CD4-positive, alpha-beta memory T cell (primary cell): ENCODE measurements around the gene TMEM140. TPM values are rescaled to one million over a fixed set of nuclear protein-coding genes. Genes with fewer than 3 reads are reported as not detected.

Experiments
- CTCF ChIA-PET: fragments of 350-600 bp; sonication (Branson Sonifier 250); formaldehyde crosslinking; loops from one replicate; lab custom pipeline; 2021; ENCODE audit warnings: inconsistent platforms; ENCODE audit not compliant: partially characterized antibody; lab: Charles Lee
- POLR2A ChIA-PET: fragments of 350-600 bp; sonication (Branson Sonifier 250); formaldehyde crosslinking; loops from one replicate; lab custom pipeline; 2021; ENCODE audit not compliant: partially characterized antibody; lab: Charles Lee
- DNase-seq, 5 donors: peaks; one replicate each; pipeline versions ENCODE4 v3.0.0 to v3.0.0-alpha.2; 2020 to 2022; ENCODE audit warnings: mixed read lengths in 1 of 5
- H3K27ac ChIP-seq: one replicate; pipeline ENCODE4 v1.7.0; 2013; ENCODE audit warnings: low read depth, low read length
- H3K27me3 ChIP-seq: 2 replicates; pipeline ENCODE4 v1.7.0; 2013; ENCODE audit warnings: mild to moderate bottlenecking, low read length, moderate library complexity; ENCODE audit not compliant: insufficient read depth
- H3K36me3 ChIP-seq: 2 replicates; pipeline ENCODE4 v1.7.0; 2013; ENCODE audit warnings: mild to moderate bottlenecking, low read length, moderate library complexity; ENCODE audit not compliant: insufficient read depth
- H3K4me1 ChIP-seq: 2 replicates; pipeline ENCODE4 v1.7.0; 2013; ENCODE audit warnings: mild to moderate bottlenecking, low read length, moderate library complexity; ENCODE audit not compliant: insufficient read depth
- H3K4me3 ChIP-seq, 2 donors: one replicate each; pipeline ENCODE4 v1.7.0; 2013; ENCODE audit warnings: low read length in 2 of 2, mild to moderate bottlenecking in 1 of 2
- H3K9me3 ChIP-seq, 2 donors: one replicate each; pipeline ENCODE4 v1.7.0; 2013; ENCODE audit warnings: low read length in 2 of 2, control low read depth in 1 of 2; ENCODE audit not compliant: control insufficient read depth in 1 of 2
- H3K27ac Mint-ChIP-seq, 7 donors: one replicate each; pipeline ENCODE4 v1.8.0; 2020 to 2021; ENCODE audit warnings: mixed read lengths in 7 of 7, mild to moderate bottlenecking in 6 of 7, inconsistent platforms in 3 of 7, moderate library complexity in 3 of 7
- H3K27me3 Mint-ChIP-seq, 2 donors: one replicate each; pipeline ENCODE4 v1.8.0; 2020 to 2021; ENCODE audit warnings: mixed read lengths in 2 of 2
- H3K36me3 Mint-ChIP-seq, 2 donors: one replicate each; pipeline ENCODE4 v1.8.0; 2020 to 2021; ENCODE audit warnings: mixed read lengths in 2 of 2, inconsistent platforms in 1 of 2, mild to moderate bottlenecking in 1 of 2
- H3K4me1 Mint-ChIP-seq, 4 donors: one replicate each; pipeline ENCODE4 v1.8.0; 2020 to 2021; ENCODE audit warnings: mixed read lengths in 4 of 4, mild to moderate bottlenecking in 1 of 4
- H3K4me3 Mint-ChIP-seq, 8 donors: one replicate each; pipeline ENCODE4 v1.8.0; 2020 to 2021; ENCODE audit warnings: mixed read lengths in 8 of 8, mild to moderate bottlenecking in 7 of 8, moderate library complexity in 6 of 8, inconsistent platforms in 3 of 8
- H3K9me3 Mint-ChIP-seq, 8 donors: one replicate each; pipeline ENCODE4 v1.8.0; 2020 to 2021; ENCODE audit warnings: mixed read lengths in 8 of 8, mild to moderate bottlenecking in 5 of 8, inconsistent platforms in 3 of 8, moderate library complexity in 1 of 8
- intact Hi-C: fragments of 100-400 bp; cut with micrococcal nuclease; formaldehyde crosslinking; loops from one replicate; pipeline ENCODE4 v1.15.1; 2023
- polyA plus RNA-seq, 2 donors: library from polyadenylated mRNA; unstranded; fragments of 300-500 nt; fragmentation: Illumina TruSeq; gene quantifications; one replicate each; pipeline ENCODE4 v1.2.3, GENCODE V29; 2021
- total RNA-seq, 2 experiments: library from RNA; stranded (reverse); gene quantifications; one replicate each; pipeline ENCODE4 v1.2.3, GENCODE V29; 2021

Gene TMEM140
- total and polyA plus RNA-seq, 4 experiments from 2014 or later: 13.6 to 31.3 (median 29.6) TPM

- peaks cover 48% of the 10 kb centered on the region for H3K4me1 ChIP-seq
- ChIA-PET POLR2A (interaction anchor here (0.9 to 5.4 kb wide), 2 partner anchors 7 to 13 kb away, joined by 3 to 74 read pairs; partner anchors contain the start of gene TMEM140), CTCF (interaction anchor here (1.0 to 6.1 kb wide), 3 partner anchors 9 to 170 kb away, joined by 4 to 54 read pairs (median 4); partner anchors contain the start of genes AGBL3, CYREN and TMEM140)
- H3K9me3 ChIP-seq: peaks cover 0 to 7% of the 10 kb centered on the region in 2 donors
- intact Hi-C loops: no loop called here
- Mint-ChIP-seq H3K9me3 (peaks cover 5 to 47% (median 41%) of the 10 kb centered on the region in 8 donors), H3K36me3 (peaks cover 77 to 78% of the 10 kb centered on the region in 2 donors), H3K27me3 (no peaks in the 10 kb centered on the region), H3K4me3 (peak overlapping the region in 2 of 8 donors; percentile 22 to 47), H3K4me1 (peaks cover 49 to 81% (median 62%) of the 10 kb centered on the region in 4 donors), H3K27ac (peak overlapping the region in 2 of 7 donors; percentile 43 to 62)
- no peak for DNase-seq
- no peak overlapping the region for H3K4me3 ChIP-seq
- H3K27me3 ChIP-seq: no peaks in the 10 kb centered on the region
- H3K36me3 ChIP-seq: no peaks in the 10 kb centered on the region
- no peak overlapping the region for H3K27ac ChIP-seq
Observed at GRCh38 chr7:135156290-135156689, 8.4 kb downstream of the TMEM140 start.

GRCh38 chr7:135158141-135158655 lies 10.3 kb downstream of the TMEM140 start:
- Histone ChIP-seq H3K27ac (no peak overlapping the region), H3K27me3 (no peaks in the 10 kb centered on the region)
- DNase-seq: no peak

GRCh38 chr7:135158874-135159273 lies 11.0 kb downstream of the TMEM140 start:
- no peak overlapping the region for H3K4me3 ChIP-seq
- peaks cover 37 to 76% (median 59%) of the 10 kb centered on the region in 4 donors for H3K4me1 Mint-ChIP-seq
- H3K36me3 Mint-ChIP-seq: peaks cover 71 to 74% of the 10 kb centered on the region in 2 donors
- H3K4me1 ChIP-seq: peaks cover 39% of the 10 kb centered on the region
- H3K27me3 Mint-ChIP-seq: no peaks in the 10 kb centered on the region
- H3K9me3 ChIP-seq: peaks cover 0 to 7% of the 10 kb centered on the region in 2 donors
- no peak for DNase-seq
- H3K27ac ChIP-seq: no peak overlapping the region
- peak overlapping the region in 6 of 7 donors; percentile 6 to 77 (median 56) for H3K27ac Mint-ChIP-seq
- H3K9me3 Mint-ChIP-seq: peaks cover 4 to 40% (median 32%) of the 10 kb centered on the region in 8 donors
- peak overlapping the region in 2 of 8 donors; percentile 5 to 35 for H3K4me3 Mint-ChIP-seq
- ChIA-PET POLR2A (interaction anchor here (0.9 to 5.4 kb wide), 4 partner anchors 10 to 513 kb away, joined by 3 to 74 read pairs (median 32); partner anchors contain the start of genes BPGM, CYREN, TMEM140 and WDR91), CTCF (interaction anchor here (1.9 to 6.1 kb wide), 3 partner anchors 10 to 172 kb away, joined by 12 to 54 read pairs (median 14); partner anchors contain the start of genes AGBL3, CYREN and TMEM140)
- H3K27me3 ChIP-seq: no peaks in the 10 kb centered on the region
- intact Hi-C loops: loop anchor here (1.0 kb wide), 1 partner anchor 10 kb away; no protein-coding TSS in a partner anchor
- no peaks in the 10 kb centered on the region for H3K36me3 ChIP-seq

More at GRCh38 chr7:135158141-135158655, 10.3 kb downstream of the TMEM140 start:
- H3K27me3 Mint-ChIP-seq: no peaks in the 10 kb centered on the region
- H3K27ac Mint-ChIP-seq: peak overlapping the region in 2 of 7 donors; percentile 12 to 43
- no peaks in the 10 kb centered on the region for H3K36me3 ChIP-seq
- peaks cover 76 to 77% of the 10 kb centered on the region in 2 donors for H3K36me3 Mint-ChIP-seq
- ChIA-PET CTCF (interaction anchor here (1.9 to 6.1 kb wide), 3 partner anchors 10 to 171 kb away, joined by 12 to 54 read pairs (median 14); partner anchors contain the start of genes AGBL3, CYREN and TMEM140), POLR2A (interaction anchor here (0.9 to 5.4 kb wide), 4 partner anchors 9 to 512 kb away, joined by 3 to 74 read pairs (median 32); partner anchors contain the start of genes BPGM, CYREN, TMEM140 and WDR91)
- intact Hi-C loops: no loop called here
- peaks cover 5 to 45% (median 37%) of the 10 kb centered on the region in 8 donors for H3K9me3 Mint-ChIP-seq
- H3K4me1 ChIP-seq: peaks cover 39% of the 10 kb centered on the region
- H3K9me3 ChIP-seq: peaks cover 0 to 7% of the 10 kb centered on the region in 2 donors
- H3K4me3 ChIP-seq: no peak overlapping the region
- peaks cover 41 to 80% (median 62%) of the 10 kb centered on the region in 4 donors for H3K4me1 Mint-ChIP-seq
- H3K4me3 Mint-ChIP-seq: peak overlapping the region in 1 of 8 donors; percentile 46

GRCh38 chr7:135159359-135160085 lies 11.7 kb downstream of the TMEM140 start:
- CTCF ChIA-PET: interaction anchor here (1.7 to 3.3 kb wide), 5 partner anchors 9 to 172 kb away, joined by 6 to 26 read pairs (median 12); partner anchors contain the start of genes AGBL3, CYREN and TMEM140
- H3K4me3 ChIP-seq: no peak overlapping the region
- H3K27ac ChIP-seq: no peak overlapping the region
- POLR2A ChIA-PET: interaction anchor here (1.5 to 5.4 kb wide), 3 partner anchors 10 to 52 kb away, joined by 3 to 74 read pairs (median 59); partner anchors contain the start of genes CYREN, TMEM140 and WDR91
- peak overlapping the region in 6 of 7 donors; percentile 49 to 81 (median 62) for H3K27ac Mint-ChIP-seq
- peaks cover 30 to 73% (median 54%) of the 10 kb centered on the region in 4 donors for H3K4me1 Mint-ChIP-seq
- no peaks in the 10 kb centered on the region for H3K27me3 ChIP-seq
- peak overlapping the region in 3 of 8 donors; percentile 12 to 76 (median 55) for H3K4me3 Mint-ChIP-seq
- DNase-seq: no peak
- H3K36me3 Mint-ChIP-seq: peaks cover 71 to 74% of the 10 kb centered on the region in 2 donors
- H3K4me1 ChIP-seq: peaks cover 39% of the 10 kb centered on the region
- no peaks in the 10 kb centered on the region for H3K36me3 ChIP-seq
- H3K9me3 Mint-ChIP-seq: peaks cover 0 to 33% (median 25%) of the 10 kb centered on the region in 8 donors
- H3K9me3 ChIP-seq: peaks cover 0 to 7% of the 10 kb centered on the region in 2 donors
- H3K27me3 Mint-ChIP-seq: no peaks in the 10 kb centered on the region
- intact Hi-C loops: loop anchor here (1.0 kb wide), 1 partner anchor 10 kb away; no protein-coding TSS in a partner anchor

GRCh38 chr7:135160098-135160857 lies 12.4 kb downstream of the TMEM140 start:
- Mint-ChIP-seq H3K4me3 (peak overlapping the region in 3 of 8 donors; percentile 40 to 76 (median 55)), H3K36me3 (peaks cover 69 to 73% of the 10 kb centered on the region in 2 donors), H3K27me3 (no peaks in the 10 kb centered on the region), H3K9me3 (peaks cover 0 to 25% (median 18%) of the 10 kb centered on the region in 8 donors), H3K4me1 (peaks cover 26 to 69% (median 52%) of the 10 kb centered on the region in 4 donors), H3K27ac (peak overlapping the region; percentile 24 to 85 (median 74))
- Histone ChIP-seq H3K27ac (no peak overlapping the region), H3K4me3 (no peak overlapping the region), H3K27me3 (no peaks in the 10 kb centered on the region), H3K36me3 (no peaks in the 10 kb centered on the region), H3K9me3 (peaks cover 0 to 7% of the 10 kb centered on the region in 2 donors), H3K4me1 (peaks cover 39% of the 10 kb centered on the region)
- CTCF ChIA-PET: interaction anchor here (1.7 to 12.3 kb wide), 4 partner anchors 10 to 175 kb away, joined by 6 to 162 read pairs (median 16); partner anchors contain the start of genes AGBL3, CYREN and TMEM140
- POLR2A ChIA-PET: interaction anchor here (0.6 to 5.4 kb wide), 5 partner anchors 9 to 490 kb away, joined by 3 to 74 read pairs (median 5); partner anchors contain the start of genes CYREN and TMEM140
- intact Hi-C loops: no loop called here
- no peak for DNase-seq
